ENCODE data around the gene TXNRD3. TPM values are rescaled to one million over a fixed set of nuclear protein-coding genes. Genes with fewer than 3 reads are reported as not detected.

TXNRD3 gene
- total and polyA plus RNA-seq, 2 of the 4 experiments (the other 2 are of a cell fraction), result 3.9 to 8.4 TPM

GRCh38 chr3:126679831-126680666, 25.1 kb upstream of the TXNRD3 start:
- no peak overlapping the region for H2BK20ac ChIP-seq (ENCODE audit: low read depth, low read length)
- H2BK120ac ChIP-seq (ENCODE audit: low read depth, low read length), result no peak overlapping the region
- H3K23ac ChIP-seq (ENCODE audit: low read depth, low read length), result no peak overlapping the region
- no peak overlapping the region for H2AFZ ChIP-seq (replicated peaks; ENCODE audit: low read length, poor library complexity)
- H3K14ac ChIP-seq (replicated peaks; ENCODE audit: low read depth, low read length), result no peak overlapping the region
- H3K9ac ChIP-seq (ENCODE audit: low read depth, low read length), result no peak overlapping the region
- ChIA-PET POLR2A (ENCODE audit: unreplicated experiment) (interaction anchor here (0.6 kb wide), 1 partner anchor 673 kb away, joined by 3 read pairs; no protein-coding TSS in a partner anchor), CTCF (interaction anchor here (0.7 to 1.8 kb wide), 4 partner anchors 302 to 776 kb away, joined by 3 to 4 read pairs (median 4); partner anchors contain the start of gene PLXNA1)
- no peak overlapping the region for H3K27ac ChIP-seq (ENCODE audit: insufficient read depth, low read length)
- H3K9me3 ChIP-seq (ENCODE audit: control insufficient read depth, insufficient read depth, low read length), result no peaks in the 10 kb centered on the region
- no peak overlapping the region for H2AK9ac ChIP-seq (replicated peaks; ENCODE audit: low read depth, low read length, poor library complexity)
- no peaks in the 10 kb centered on the region for H3K36me3 ChIP-seq (ENCODE audit: control insufficient read depth, insufficient read depth, low read length)
- H2BK5ac ChIP-seq (ENCODE audit: low read depth, low read length, poor library complexity, severe bottlenecking), result no peak overlapping the region
- DNase-seq, result no peak
- H3K9me1 ChIP-seq (ENCODE audit: insufficient read depth, low read length), result no peaks in the 10 kb centered on the region
- H4K8ac ChIP-seq (ENCODE audit: low read depth in 2 of 2, low read length in 2 of 2), result no peak overlapping the region
- no CpG with 5 or more reads among the region's 11 CpGs for WGBS, 2 experiments (ENCODE audit: extremely low coverage in 2 of 2, insufficient read length in 1 of 2)
- intact Hi-C loops (cut with micrococcal nuclease), result loop anchor here (1.0 to 2.0 kb wide), 7 partner anchors 73 to 865 kb away; no protein-coding TSS in a partner anchor
- in situ Hi-C loops (cut with MboI; ENCODE audit: low sequenced_read_pairs), result loop anchor here (5.0 to 10.0 kb wide), 2 partner anchors 777 to 865 kb away; no protein-coding TSS in a partner anchor
- H3K56ac ChIP-seq (ENCODE audit: extremely low read depth, insufficient read depth, low read length), result no peak overlapping the region
- no peak overlapping the region for H2BK15ac ChIP-seq (ENCODE audit: low read depth, low read length)
- no peaks in the 10 kb centered on the region for H4K20me1 ChIP-seq (ENCODE audit: insufficient read depth, low read length)
- no peak for ATAC-seq (ENCODE audit: low read depth)
- no TSS peak for BruUV-seq (replicated peaks)
- no peak overlapping the region for H3K18ac ChIP-seq (ENCODE audit: low read depth, low read length)
- H3K4me3 ChIP-seq (ENCODE audit: insufficient read depth, low read depth, low read length), result no peak overlapping the region
- no peak overlapping the region for H3K4me2 ChIP-seq (ENCODE audit: low read depth, low read length)
- dilution Hi-C loops (cut with HindIII; ENCODE audit: low sequenced_read_pairs, unreplicated experiment), result no loop called here
- H3K4ac ChIP-seq (ENCODE audit: low read depth, low read length), result no peak overlapping the region
- H3K79me1 ChIP-seq (ENCODE audit: low read depth in 1 of 2, low read length in 2 of 2), result no peaks in the 10 kb centered on the region
- no peaks in the 10 kb centered on the region for H3K4me1 ChIP-seq (ENCODE audit: control insufficient read depth, insufficient read depth, low read length)
- TF ChIP-seq MAFK (IDR thresholded peaks at IDR 0.05; ENCODE audit: low read depth, low read length), result no peak
- TF ChIP-seq RAD21 (IDR thresholded peaks at IDR 0.05; ENCODE audit: low read length), result no peak
- TF ChIP-seq BHLHE40 (IDR thresholded peaks at IDR 0.05; ENCODE audit: low read depth, low read length), result no peak
- H2AK5ac ChIP-seq (ENCODE audit: low read depth, low read length), result no peak overlapping the region
- no peak overlapping the region for H4K5ac ChIP-seq (ENCODE audit: low read depth, low read length)
- H3K27me3 ChIP-seq (ENCODE audit: control insufficient read depth, insufficient read depth, low read length), result peaks cover 39% of the 10 kb centered on the region
- no peak overlapping the region for H4K91ac ChIP-seq (ENCODE audit: insufficient read depth, low read depth, low read length)
